GM23248 (cell line): ENCODE results near the gene CDCA8.

Experiments used
- EZH2 ChIP-seq: fragments of 200-600 bp; sonication (generic); IDR thresholded peaks from 2 replicates; pipeline ENCODE4 v1.6.1; 2018; ENCODE audit warnings: antibody characterized with exemption, mild to moderate bottlenecking; ENCODE audit not compliant: insufficient read depth, poor library complexity, severe bottlenecking
- EZH2phosphoT487 ChIP-seq: fragments of 200-600 bp; sonication (generic); IDR thresholded peaks from 2 replicates; pipeline ENCODE4 v1.6.1; 2018; ENCODE audit warnings: antibody characterized with exemption, moderate library complexity, mild to moderate bottlenecking, low read depth; ENCODE audit not compliant: insufficient read depth

GRCh38 chr1:37663426-37664000 lies 28.8 kb upstream of the CDCA8 start:
- TF ChIP-seq EZH2 = no peak
- no peak for TF ChIP-seq EZH2phosphoT487
